Measurements from ENCODE around the gene ATG2B.

DNA sequence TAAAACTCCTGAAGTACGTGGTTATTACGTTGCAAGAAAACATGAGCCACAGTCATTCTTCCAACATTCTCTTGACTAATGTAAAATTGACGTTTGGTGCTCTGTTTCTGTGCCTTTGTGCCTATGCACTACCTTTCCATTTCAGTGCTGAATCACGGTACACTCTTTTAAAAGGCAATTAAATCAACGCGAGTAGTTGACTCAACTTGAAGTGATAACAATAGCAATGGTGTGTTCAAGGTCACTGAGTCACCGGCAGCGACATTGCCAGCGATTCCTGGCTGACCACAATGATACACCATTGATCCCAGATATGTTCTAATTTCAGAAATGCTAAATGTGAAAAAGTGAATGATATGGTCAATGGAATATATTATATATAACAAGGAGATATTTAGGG lies 46.6 kb upstream of the ATG2B start:
- TF ChIP-seq HIVEP1 (CRISPR knock-in tag; IDR thresholded peaks at IDR 0.05): no peak
- TF ChIP-seq, protein P1, sequence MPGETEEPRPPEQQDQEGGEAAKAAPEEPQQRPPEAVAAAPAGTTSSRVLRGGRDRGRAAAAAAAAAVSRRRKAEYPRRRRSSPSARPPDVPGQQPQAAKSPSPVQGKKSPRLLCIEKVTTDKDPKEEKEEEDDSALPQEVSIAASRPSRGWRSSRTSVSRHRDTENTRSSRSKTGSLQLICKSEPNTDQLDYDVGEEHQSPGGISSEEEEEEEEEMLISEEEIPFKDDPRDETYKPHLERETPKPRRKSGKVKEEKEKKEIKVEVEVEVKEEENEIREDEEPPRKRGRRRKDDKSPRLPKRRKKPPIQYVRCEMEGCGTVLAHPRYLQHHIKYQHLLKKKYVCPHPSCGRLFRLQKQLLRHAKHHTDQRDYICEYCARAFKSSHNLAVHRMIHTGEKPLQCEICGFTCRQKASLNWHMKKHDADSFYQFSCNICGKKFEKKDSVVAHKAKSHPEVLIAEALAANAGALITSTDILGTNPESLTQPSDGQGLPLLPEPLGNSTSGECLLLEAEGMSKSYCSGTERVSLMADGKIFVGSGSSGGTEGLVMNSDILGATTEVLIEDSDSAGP (CRISPR knock-in tag; IDR thresholded peaks at IDR 0.05): no peak
- TF ChIP-seq ZNF143 (CRISPR knock-in tag; IDR thresholded peaks at IDR 0.05): no peak
- TF ChIP-seq GABPA (tag; conservative IDR thresholded peaks at IDR 0.05; ENCODE audit: low read depth): no peak
- TF ChIP-seq, protein P2, sequence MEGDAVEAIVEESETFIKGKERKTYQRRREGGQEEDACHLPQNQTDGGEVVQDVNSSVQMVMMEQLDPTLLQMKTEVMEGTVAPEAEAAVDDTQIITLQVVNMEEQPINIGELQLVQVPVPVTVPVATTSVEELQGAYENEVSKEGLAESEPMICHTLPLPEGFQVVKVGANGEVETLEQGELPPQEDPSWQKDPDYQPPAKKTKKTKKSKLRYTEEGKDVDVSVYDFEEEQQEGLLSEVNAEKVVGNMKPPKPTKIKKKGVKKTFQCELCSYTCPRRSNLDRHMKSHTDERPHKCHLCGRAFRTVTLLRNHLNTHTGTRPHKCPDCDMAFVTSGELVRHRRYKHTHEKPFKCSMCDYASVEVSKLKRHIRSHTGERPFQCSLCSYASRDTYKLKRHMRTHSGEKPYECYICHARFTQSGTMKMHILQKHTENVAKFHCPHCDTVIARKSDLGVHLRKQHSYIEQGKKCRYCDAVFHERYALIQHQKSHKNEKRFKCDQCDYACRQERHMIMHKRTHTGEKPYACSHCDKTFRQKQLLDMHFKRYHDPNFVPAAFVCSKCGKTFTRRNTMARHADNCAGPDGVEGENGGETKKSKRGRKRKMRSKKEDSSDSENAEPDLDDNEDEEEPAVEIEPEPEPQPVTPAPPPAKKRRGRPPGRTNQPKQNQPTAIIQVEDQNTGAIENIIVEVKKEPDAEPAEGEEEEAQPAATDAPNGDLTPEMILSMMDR (IDR thresholded peaks at IDR 0.05 in 2 of 3, conservative IDR thresholded peaks at IDR 0.05 in 1 of 3; ENCODE audit: insufficient read depth in 2 of 3, low read depth in 1 of 3, low read length in 3 of 3): no peak
- TF ChIP-seq TFE3 (CRISPR knock-in tag; IDR thresholded peaks at IDR 0.05): no peak
- TF ChIP-seq, protein P3, sequence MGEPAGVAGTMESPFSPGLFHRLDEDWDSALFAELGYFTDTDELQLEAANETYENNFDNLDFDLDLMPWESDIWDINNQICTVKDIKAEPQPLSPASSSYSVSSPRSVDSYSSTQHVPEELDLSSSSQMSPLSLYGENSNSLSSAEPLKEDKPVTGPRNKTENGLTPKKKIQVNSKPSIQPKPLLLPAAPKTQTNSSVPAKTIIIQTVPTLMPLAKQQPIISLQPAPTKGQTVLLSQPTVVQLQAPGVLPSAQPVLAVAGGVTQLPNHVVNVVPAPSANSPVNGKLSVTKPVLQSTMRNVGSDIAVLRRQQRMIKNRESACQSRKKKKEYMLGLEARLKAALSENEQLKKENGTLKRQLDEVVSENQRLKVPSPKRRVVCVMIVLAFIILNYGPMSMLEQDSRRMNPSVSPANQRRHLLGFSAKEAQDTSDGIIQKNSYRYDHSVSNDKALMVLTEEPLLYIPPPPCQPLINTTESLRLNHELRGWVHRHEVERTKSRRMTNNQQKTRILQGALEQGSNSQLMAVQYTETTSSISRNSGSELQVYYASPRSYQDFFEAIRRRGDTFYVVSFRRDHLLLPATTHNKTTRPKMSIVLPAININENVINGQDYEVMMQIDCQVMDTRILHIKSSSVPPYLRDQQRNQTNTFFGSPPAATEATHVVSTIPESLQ (CRISPR knock-in tag; IDR thresholded peaks at IDR 0.05): no peak
